Neural progenitor cell (in vitro differentiated cells): ENCODE results near the gene TFE3. TPM values are rescaled to one million over a fixed set of nuclear protein-coding genes. Genes with fewer than 3 reads are reported as not detected.
A peak's percentile ranks its signal among the peaks of the same experiment; 100 is the strongest.

ENCODE experiments used
- DNase-seq: peaks from one replicate; pipeline ENCODE4 v3.0.0-alpha.2; 2016; ENCODE audit warnings: low spot score
- H2AFZ ChIP-seq: fragments of 200-600 bp; sonication (generic); replicated peaks from 2 replicates; pipeline ENCODE4 v1.6.1; 2016; ENCODE audit warnings: antibody characterized with exemption
- H3F3A ChIP-seq: fragments of 200-600 bp; sonication (generic); 2 replicates; pipeline ENCODE4 v1.6.1; 2016; ENCODE audit warnings: antibody characterized with exemption, low read depth
- H3K27ac ChIP-seq: fragments of 200-600 bp; sonication (generic); 2 replicates; pipeline ENCODE4 v1.5.1; 2016; ENCODE audit warnings: mild to moderate bottlenecking
- H3K27me3 ChIP-seq: fragments of 200-600 bp; sonication (generic); 2 replicates; pipeline ENCODE4 v1.6.1; 2016; ENCODE audit warnings: mild to moderate bottlenecking, moderate library complexity
- H3K36me3 ChIP-seq: fragments of 200-600 bp; sonication (generic); 2 replicates; pipeline ENCODE4 v1.5.1; 2016
- H3K4me1 ChIP-seq: fragments of 200-600 bp; sonication (generic); 2 replicates; pipeline ENCODE4 v1.6.1; 2016; ENCODE audit warnings: mixed run types
- H3K4me2 ChIP-seq: fragments of 200-600 bp; sonication (generic); 2 replicates; pipeline ENCODE4 v1.6.1; 2016
- H3K4me3 ChIP-seq: fragments of 200-600 bp; sonication (generic); 2 replicates; pipeline ENCODE4 v1.5.1; 2016
- H3K79me2 ChIP-seq: fragments of 200-600 bp; sonication (generic); 2 replicates; pipeline ENCODE4 v1.6.1; 2016; ENCODE audit warnings: low read depth
- H3K9ac ChIP-seq: fragments of 200-600 bp; sonication (generic); 2 replicates; pipeline ENCODE4 v1.6.1; 2016
- H3K9me3 ChIP-seq: fragments of 200-600 bp; sonication (generic); 2 replicates; pipeline ENCODE4 v1.5.1; 2016; ENCODE audit warnings: low read depth
- H4K20me1 ChIP-seq: fragments of 200-600 bp; sonication (generic); 2 replicates; pipeline ENCODE4 v1.6.1; 2016; ENCODE audit warnings: low read depth
- H3K27ac Mint-ChIP-seq: 3 replicates; pipeline ENCODE4 v1.8.0; 2021; ENCODE audit warnings: mixed read lengths
- H3K27me3 Mint-ChIP-seq: 2 replicates; pipeline ENCODE4 v1.8.0; 2022; ENCODE audit warnings: low read depth, mild to moderate bottlenecking, inconsistent platforms, moderate library complexity, mixed read lengths; ENCODE audit not compliant: insufficient read depth
- H3K36me3 Mint-ChIP-seq: 3 replicates; pipeline ENCODE4 v1.8.0; 2021; ENCODE audit warnings: mixed read lengths
- H3K4me1 Mint-ChIP-seq: 3 replicates; pipeline ENCODE4 v1.8.0; 2021; ENCODE audit warnings: mixed read lengths
- H3K4me3 Mint-ChIP-seq: 3 replicates; pipeline ENCODE4 v1.8.0; 2021; ENCODE audit warnings: mild to moderate bottlenecking, moderate library complexity, mixed read lengths
- H3K9me3 Mint-ChIP-seq: 3 replicates; pipeline ENCODE4 v1.8.0; 2020; ENCODE audit warnings: mixed read lengths
- CTCF ChIP-seq: fragments of 200-600 bp; sonication (generic); IDR thresholded peaks from 2 replicates; pipeline ENCODE4 v1.5.1; 2017; ENCODE audit warnings: antibody characterized with exemption, mild to moderate bottlenecking
- EZH2 ChIP-seq: fragments of 200-600 bp; sonication (generic); IDR thresholded peaks from 2 replicates; pipeline ENCODE4 v1.6.1; 2017; ENCODE audit warnings: antibody characterized with exemption, mild to moderate bottlenecking, moderate library complexity
- EZH2phosphoT487 ChIP-seq: fragments of 200-600 bp; sonication (generic); IDR thresholded peaks from 2 replicates; pipeline ENCODE4 v1.6.1; 2017; ENCODE audit warnings: antibody characterized with exemption
- total RNA-seq: library from RNA; depleted of rRNA; stranded (reverse); fragments of >200 nt; gene quantifications from 2 replicates; pipeline ENCODE4 v1.2.3, GENCODE V29; 2015; ENCODE audit warnings: low replicate concordance

The TFE3 gene
- 7.9 and 25.6 TPM in 2 replicates for total RNA-seq

DNA sequence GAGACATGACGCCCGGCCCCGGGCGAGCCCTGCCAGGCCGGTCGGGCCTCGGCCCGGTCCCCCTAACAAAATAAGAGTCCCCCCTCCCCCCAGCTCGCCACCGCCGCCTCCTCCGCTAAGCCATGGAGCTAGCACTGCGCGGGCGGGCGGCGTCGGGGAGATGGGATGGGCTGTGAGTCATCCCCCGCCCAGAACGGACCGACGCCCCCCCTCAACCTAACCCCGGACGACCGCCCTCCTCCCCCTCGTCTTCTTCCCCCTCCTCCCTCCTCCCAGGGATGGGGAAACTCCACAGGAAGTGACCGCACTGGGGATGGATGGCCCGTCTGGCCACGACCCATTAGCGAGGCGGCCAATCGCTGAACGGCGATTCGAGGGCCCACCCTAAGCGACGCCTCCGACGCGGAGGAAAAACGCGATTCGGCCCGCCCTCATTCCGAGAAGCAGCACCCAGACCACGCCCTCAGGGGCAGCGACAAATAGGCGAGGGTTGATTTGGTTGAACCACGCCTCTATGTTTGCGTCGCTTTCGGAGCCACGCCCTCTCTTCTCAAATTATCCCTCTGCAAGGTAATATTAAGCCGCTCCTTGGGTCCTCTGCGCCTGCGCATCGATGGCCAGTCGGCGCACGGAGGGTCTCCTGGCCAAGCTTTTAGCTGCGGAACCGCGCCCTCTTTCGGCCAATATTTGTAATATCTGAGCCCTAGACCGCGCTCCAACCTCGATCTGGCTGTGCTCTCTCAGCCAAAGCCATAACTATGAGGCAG lies at the start of gene TFE3:
TSS of gene TFE3 (minus strand) at position 138 of the 767 bp plus-strand sequence. CDS start at position 7, 131 bp downstream.
- peaks cover 44% of the 10 kb centered on the region for H3K4me1 Mint-ChIP-seq

GRCh38 chrX:49089553-49089952 lies 46.4 kb upstream of the TFE3 start:
- Histone ChIP-seq H3K9ac (no peak overlapping the region), H2AFZ (no peak overlapping the region), H3K9me3 (no peaks in the 10 kb centered on the region), H3K4me2 (no peak overlapping the region), H3F3A (no peaks in the 10 kb centered on the region), H3K27ac (no peak overlapping the region), H3K36me3 (no peaks in the 10 kb centered on the region), H3K4me1 (no peaks in the 10 kb centered on the region), H4K20me1 (no peaks in the 10 kb centered on the region), H3K79me2 (no peaks in the 10 kb centered on the region), H3K4me3 (no peak overlapping the region), H3K27me3 (no peaks in the 10 kb centered on the region)
- peaks cover 2% of the 10 kb centered on the region for H3K27me3 Mint-ChIP-seq
- DNase-seq: no peak
- H3K4me3 Mint-ChIP-seq: no peak overlapping the region
- no peak overlapping the region for H3K27ac Mint-ChIP-seq
- H3K9me3 Mint-ChIP-seq: peaks cover 3% of the 10 kb centered on the region
- H3K36me3 Mint-ChIP-seq: no peaks in the 10 kb centered on the region
- TF ChIP-seq EZH2phosphoT487 (no peak), EZH2 (no peak), CTCF (no peak)
- no peaks in the 10 kb centered on the region for H3K4me1 Mint-ChIP-seq

More for the DNA sequence above, at the start of gene TFE3:
- H3K9me3 ChIP-seq: no peaks in the 10 kb centered on the region
- peaks cover 5% of the 10 kb centered on the region for H4K20me1 ChIP-seq
- no peak within 1 kb of the TSS for H2AFZ ChIP-seq
- Mint-ChIP-seq H3K27me3 (peaks cover 10% of the 10 kb centered on the region), H3K9me3 (peaks cover 31% of the 10 kb centered on the region), H3K4me3 (peak within 1 kb of the TSS; percentile 94), H3K27ac (peak within 1 kb of the TSS; percentile 93), H3K36me3 (peaks cover 4% of the 10 kb centered on the region)
- H3K79me2 ChIP-seq: peaks cover 35% of the 10 kb centered on the region
- peaks cover 3% of the 10 kb centered on the region for H3K4me1 ChIP-seq
- H3F3A ChIP-seq: peaks cover 18% of the 10 kb centered on the region
- no peaks in the 10 kb centered on the region for H3K36me3 ChIP-seq
- H3K27ac ChIP-seq: peak within 1 kb of the TSS; percentile 56
- peak; percentile 65 for TF ChIP-seq CTCF
- no peak for TF ChIP-seq EZH2
- peak within 1 kb of the TSS; percentile 58 for H3K9ac ChIP-seq
- H3K27me3 ChIP-seq: no peaks in the 10 kb centered on the region
- DNase-seq: peak; percentile 99
- H3K4me2 ChIP-seq: peak within 1 kb of the TSS; percentile 77
- peak within 1 kb of the TSS; percentile 78 for H3K4me3 ChIP-seq

DNA sequence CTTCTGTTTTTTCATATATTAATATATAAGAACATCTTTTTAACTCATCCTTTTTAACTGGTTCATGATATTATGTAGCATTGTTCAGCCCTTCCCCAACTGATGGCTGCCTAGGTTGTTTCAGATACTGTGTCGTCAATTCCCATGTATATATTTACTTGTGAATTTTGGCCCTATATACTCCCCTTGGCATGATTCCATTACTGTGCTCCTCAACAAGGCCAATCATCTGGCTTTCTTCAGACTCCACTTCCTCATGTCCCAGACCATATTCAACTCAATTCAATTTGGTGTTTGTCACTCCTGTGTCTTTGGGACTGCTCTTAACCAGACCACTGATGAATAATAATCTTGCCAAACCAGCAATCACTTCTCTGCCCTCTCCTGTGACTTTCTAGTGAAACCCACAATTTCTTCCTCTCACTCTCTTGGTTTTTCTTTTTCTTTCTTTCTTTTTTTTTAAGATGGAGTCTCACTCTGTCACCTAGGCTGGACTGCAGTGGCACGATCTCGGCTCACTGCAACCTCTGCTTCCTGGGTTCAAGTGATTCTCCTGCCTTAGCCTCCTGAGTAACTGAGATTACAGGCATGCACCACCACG lies 39.2 kb upstream of the TFE3 start:
- Mint-ChIP-seq H3K27ac (no peak overlapping the region), H3K9me3 (peaks cover 13% of the 10 kb centered on the region), H3K4me1 (peaks cover 4% of the 10 kb centered on the region), H3K27me3 (peaks cover 2% of the 10 kb centered on the region), H3K36me3 (peaks cover 3% of the 10 kb centered on the region), H3K4me3 (peak overlapping the region; percentile 4)
- DNase-seq: no peak
- H3K9me3 ChIP-seq: no peaks in the 10 kb centered on the region
- no peak overlapping the region for H3K27ac ChIP-seq
- no peaks in the 10 kb centered on the region for H3F3A ChIP-seq
- H3K79me2 ChIP-seq: no peaks in the 10 kb centered on the region
- H3K9ac ChIP-seq: no peak overlapping the region
- no peaks in the 10 kb centered on the region for H3K4me1 ChIP-seq
- TF ChIP-seq CTCF: no peak
- TF ChIP-seq EZH2: no peak
- no peak for TF ChIP-seq EZH2phosphoT487
- H3K4me2 ChIP-seq: no peak overlapping the region
- no peaks in the 10 kb centered on the region for H4K20me1 ChIP-seq
- H3K27me3 ChIP-seq: no peaks in the 10 kb centered on the region
- no peak overlapping the region for H3K4me3 ChIP-seq
- H3K36me3 ChIP-seq: no peaks in the 10 kb centered on the region
- no peak overlapping the region for H2AFZ ChIP-seq
